GM18499 (cell line): ENCODE data around the gene LRRC40.

Experiments used
- ATAC-seq: cut with Tn5 transposase; IDR thresholded peaks from one replicate; pipeline ENCODE4 v1.9.1; 2021; ENCODE audit warnings: moderate number of reproducible peaks; ENCODE audit not compliant: insufficient read depth, unreplicated experiment

The LRRC40 gene

GRCh38 chr1:70140343-70140742, 65.0 kb downstream of the LRRC40 start:
- no peak for ATAC-seq

DNA sequence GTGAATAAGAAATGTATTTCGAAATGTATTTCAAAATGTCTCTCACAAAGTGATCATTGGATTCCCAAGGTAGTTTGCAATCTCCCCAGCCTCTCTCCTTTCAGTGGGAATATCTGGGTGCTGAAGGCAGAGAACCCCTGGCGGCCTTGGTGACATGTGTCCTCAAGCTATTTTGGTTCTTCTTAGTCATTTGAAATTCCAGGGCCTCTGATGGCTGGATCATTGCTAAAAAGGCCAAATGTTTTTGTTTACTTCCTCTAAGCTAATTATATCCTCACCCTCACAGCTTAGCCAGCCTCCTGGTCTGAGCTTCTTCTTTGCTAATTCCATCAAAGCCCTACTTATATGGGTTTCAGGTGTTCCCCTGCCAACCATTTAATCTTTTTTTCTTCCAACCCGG, 71.2 kb downstream of the LRRC40 start:
- no peak for ATAC-seq

DNA sequence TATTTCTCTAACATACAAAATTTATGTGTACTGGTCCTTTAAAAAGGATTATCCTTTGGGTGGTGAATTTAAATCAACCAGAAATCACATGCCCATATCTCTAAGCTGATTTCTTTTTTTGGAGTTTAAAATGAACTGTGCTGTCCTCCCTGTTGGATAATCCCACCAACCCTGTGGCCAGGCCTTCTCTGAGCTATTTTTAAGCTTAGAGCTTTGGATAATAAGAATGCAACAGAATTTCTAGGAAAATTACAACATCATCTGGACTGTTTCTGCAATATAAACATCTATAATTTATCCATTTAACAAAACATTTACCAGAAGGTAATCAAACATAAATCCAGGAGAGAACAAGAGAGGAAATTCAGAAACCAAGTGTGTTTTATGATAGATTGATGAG, 88.3 kb downstream of the LRRC40 start:
- ATAC-seq: no peak

- ATAC-seq: no peak
These were observed 90.1 kb downstream of the LRRC40 start for GRCh38 chr1:70115315-70115714.

GRCh38 chr1:70112838-70113237, 92.5 kb downstream of the LRRC40 start:
- ATAC-seq: no peak

DNA sequence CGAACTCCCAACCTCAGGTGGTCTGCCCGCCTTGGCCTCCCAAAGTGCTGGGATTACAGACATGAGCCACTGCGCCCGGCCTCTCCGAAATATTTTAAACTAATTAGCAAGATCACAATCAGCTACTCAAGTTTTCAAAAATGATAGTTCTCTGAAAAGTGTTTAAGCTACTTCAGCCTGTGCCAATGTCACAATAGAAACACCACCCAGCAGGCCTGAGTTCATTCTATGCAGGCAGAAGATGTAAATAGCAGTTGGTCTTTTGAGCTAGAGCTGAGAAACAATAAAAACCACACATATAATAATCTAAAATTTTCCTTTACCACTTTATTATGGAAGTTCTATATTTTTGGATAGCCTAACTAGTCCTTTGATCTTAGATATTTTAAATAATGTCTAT, 96.1 kb downstream of the LRRC40 start:
- ATAC-seq: no peak

DNA sequence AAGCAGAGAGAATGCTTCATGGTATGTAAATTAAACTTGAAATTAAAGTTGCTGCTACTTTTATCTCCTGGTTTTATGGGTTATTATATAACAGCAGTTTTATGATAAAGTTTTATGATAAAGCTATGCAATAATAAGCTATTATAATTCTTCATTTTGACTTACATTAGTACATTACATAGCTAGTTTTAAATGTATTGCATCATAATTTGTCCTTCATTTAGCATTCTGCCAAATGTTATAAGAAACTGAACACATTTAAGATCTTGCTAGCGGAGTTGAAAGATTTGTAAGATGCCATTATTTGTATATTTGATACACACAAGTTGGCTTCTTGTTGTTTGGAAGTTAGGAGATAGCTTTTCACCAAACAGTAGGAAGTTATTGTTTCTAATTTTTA, 101.6 kb downstream of the LRRC40 start:
- no peak for ATAC-seq

GRCh38 chr1:70101774-70102173, 103.6 kb downstream of the LRRC40 start:
- ATAC-seq: no peak

DNA sequence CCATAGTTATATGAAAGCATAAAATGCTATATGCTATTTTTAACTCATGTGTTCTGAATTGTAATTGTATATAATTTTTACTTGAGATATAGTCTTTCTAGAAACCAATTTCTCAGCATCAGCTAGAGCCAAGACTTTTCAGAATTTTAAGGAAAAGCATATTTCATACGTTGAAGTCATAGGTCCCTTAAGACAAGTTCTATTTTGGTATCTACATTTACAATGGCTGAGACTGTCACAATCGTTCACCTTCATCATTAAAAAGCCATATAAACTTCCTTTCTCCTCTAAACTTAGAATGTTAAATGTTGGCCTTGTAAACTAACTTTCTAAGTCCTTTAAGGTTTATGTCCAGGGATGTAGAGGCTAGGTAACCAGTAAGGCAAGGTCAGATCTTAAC, 104.1 kb downstream of the LRRC40 start:
- no peak for ATAC-seq
